A549 (cell line): Measurements from ENCODE around the gene POLR2L. TPM values are rescaled to one million over a fixed set of nuclear protein-coding genes. Genes with fewer than 3 reads are reported as not detected.

Experiments
- ATAC-seq, 2 experiments: fragments of 200-7000 bp in 1 of 2; fragments of >200 bp in 1 of 2; cut with Nextera tagmentation in 1 of 2; cut with Tn5 transposase in 1 of 2; 3 replicates each; pipeline versions ENCODE4 v1.8.0 to v1.9.1; 2018 to 2020; ENCODE audit warnings: mild to moderate bottlenecking in 1 of 2, moderate library complexity in 1 of 2
- CTCF ChIA-PET: fragments of 300-600 bp; sonication (Branson Sonifier 250); formaldehyde crosslinking; extraction: SDS; loops from one replicate; lab custom pipeline; 2021; ENCODE audit warnings: antibody characterized with exemption, inconsistent platforms; lab: Yijun Ruan, JAX
- POLR2A ChIA-PET: fragments of 350-600 bp; formaldehyde crosslinking; extraction: SDS; loops from one replicate; lab custom pipeline; 2021; ENCODE audit warnings: antibody characterized with exemption, inconsistent platforms; lab: Yijun Ruan, JAX
- DNase-seq, 2 experiments: peaks; one replicate each; pipeline versions ENCODE4 v3.0.0 to v3.0.0-alpha.2; 2011 to 2016; ENCODE audit warnings: low read depth in 1 of 2, low spot score in 1 of 2
- FAIRE-seq: peaks from 2 replicates; lab custom pipeline; 2011; peaks lifted over from hg19 to GRCh38; lab: Jason Lieb, UNC
- H3K27ac ChIP-seq, 2 experiments: fragments of >200 bp; sonication (Bioruptor Twin); formaldehyde crosslinking; 3 replicates each; pipeline ENCODE4 v1.5.1; 2016 to 2017
- H3K4me1 ChIP-seq: fragments of >200 bp; sonication (Bioruptor Twin); formaldehyde crosslinking; 3 replicates; pipeline ENCODE4 v1.6.1; 2016
- H3K4me2 ChIP-seq: fragments of >200 bp; sonication (Bioruptor Twin); formaldehyde crosslinking; 3 replicates; pipeline ENCODE4 v1.6.1; 2016
- H3K4me3 ChIP-seq: fragments of >200 bp; sonication (Bioruptor Twin); formaldehyde crosslinking; 3 replicates; pipeline ENCODE4 v1.5.1; 2016
- H3K9me3 ChIP-seq: fragments of >200 bp; sonication (Bioruptor Twin); formaldehyde crosslinking; 3 replicates; pipeline ENCODE4 v1.6.1; 2016
- ATOH8 ChIP-seq: fragments of 250-450 bp; sonication (Bioruptor Pico); IDR thresholded peaks from 2 replicates; pipeline ENCODE4 v1.5.0; 2020; ENCODE audit warnings: low read depth, mild to moderate bottlenecking, moderate library complexity
- CBX8 ChIP-seq: fragments of 200-600 bp; sonication (generic); IDR thresholded peaks from 2 replicates; pipeline ENCODE4 v1.6.1; 2016
- EHMT2 ChIP-seq: fragments of 200-600 bp; sonication (generic); IDR thresholded peaks from 2 replicates; pipeline ENCODE4 v1.6.1; 2016; ENCODE audit warnings: antibody characterized with exemption, low read depth, mild to moderate bottlenecking, moderate library complexity
- FOSB ChIP-seq: fragments of 250-450 bp; sonication (Bioruptor Pico); IDR thresholded peaks from 2 replicates; pipeline ENCODE4 v1.5.0; 2020; ENCODE audit warnings: mild to moderate bottlenecking, moderate library complexity
- FOSL2 ChIP-seq, 2 experiments: fragments of 450-650 bp in 1 of 2; fragments of >200 bp in 1 of 2; sonication (Bioruptor Twin) in 1 of 2; formaldehyde crosslinking; IDR thresholded peaks; 2 replicates each; pipeline versions ENCODE4 v1.5.0 to v1.6.1; 2016 to 2020; ENCODE audit warnings: mild to moderate bottlenecking in 1 of 2, moderate library complexity in 1 of 2
- GATA3 ChIP-seq: IDR thresholded peaks from 2 replicates; pipeline ENCODE4 v1.6.1; 2012; ENCODE audit warnings: borderline replicate concordance
- HEYL ChIP-seq: fragments of 250-450 bp; sonication (Bioruptor Pico); IDR thresholded peaks from 2 replicates; pipeline ENCODE4 v1.8.0; 2021; ENCODE audit warnings: mild to moderate bottlenecking, moderate library complexity
- HMGXB4 ChIP-seq: fragments of 250-450 bp; sonication (Bioruptor Pico); IDR thresholded peaks from 2 replicates; pipeline ENCODE4 v1.5.0; 2021; ENCODE audit warnings: mild to moderate bottlenecking, moderate library complexity, borderline replicate concordance
- HOXA7 ChIP-seq: fragments of 250-450 bp; sonication (Bioruptor Pico); IDR thresholded peaks from 2 replicates; pipeline ENCODE4 v1.5.0; 2020; ENCODE audit warnings: mild to moderate bottlenecking, moderate library complexity
- HOXB5 ChIP-seq: fragments of 250-450 bp; sonication (Bioruptor Pico); IDR thresholded peaks from 2 replicates; pipeline ENCODE4 v1.5.0; 2020; ENCODE audit warnings: mild to moderate bottlenecking, moderate library complexity
- JUN ChIP-seq, 2 experiments: fragments of >200 bp; sonication (Bioruptor Twin); formaldehyde crosslinking; IDR thresholded peaks; 2 replicates in 1 of 2; 3 replicates in 1 of 2; pipeline ENCODE4 v1.6.1; 2016 to 2017
- JUNB ChIP-seq: fragments of >200 bp; sonication (Bioruptor Twin); formaldehyde crosslinking; IDR thresholded peaks from 2 replicates; pipeline ENCODE4 v1.6.1; 2016
- MAX ChIP-seq: IDR thresholded peaks from 2 replicates; pipeline ENCODE4 v1.6.1; 2012
- MYC ChIP-seq: IDR thresholded peaks from 2 replicates; pipeline ENCODE4 v1.6.1; 2012; ENCODE audit warnings: mild to moderate bottlenecking, inconsistent platforms, low read length, improper control_type of control experiment, borderline replicate concordance
- NFE2L2 ChIP-seq: fragments of 150-350 bp; conservative IDR thresholded peaks from 2 replicates; pipeline ENCODE4 v1.6.1; 2014; ENCODE audit warnings: low read length
- POLR2A ChIP-seq: IDR thresholded peaks from 2 replicates; pipeline ENCODE4 v1.6.1; 2012; ENCODE audit warnings: mild to moderate bottlenecking, low read length
- TFCP2L1 ChIP-seq: fragments of 250-450 bp; sonication (Bioruptor Pico); IDR thresholded peaks from 2 replicates; pipeline ENCODE4 v1.5.0; 2021; ENCODE audit warnings: mild to moderate bottlenecking
- ZNF302 ChIP-seq: fragments of 250-450 bp; sonication (Bioruptor Pico); IDR thresholded peaks from 2 replicates; pipeline ENCODE4 v1.9.0; 2021; ENCODE audit warnings: inconsistent platforms, mild to moderate bottlenecking, moderate library complexity
- WGBS: methylation state at CpG from one replicate; pipeline ENCODE4 v1.1.6; 2017; ENCODE audit errors: missing lambda C conversion rate; 5-methylcytosine and 5-hydroxymethylcytosine counted together
- polyA plus RNA-seq, 4 experiments: library from polyadenylated mRNA; depleted of rRNA in 3 of 4; stranded (reverse); fragments of >200 nt; fragmentation: RNase III in 1 of 4; extraction: RNeasy Plus Mini Kit Qiagen cat#74134 plus additional on column Dnase treatment in 1 of 4; gene quantifications; 2 replicates in 3 of 4; 3 replicates in 1 of 4; pipeline ENCODE4 v1.2.3, GENCODE V29; 2011 to 2017
- TF ChIP-seq, protein P1 (sequence below): fragments of 450-650 bp; IDR thresholded peaks from 2 replicates; pipeline ENCODE4 v1.6.1; 2014; ENCODE audit warnings: antibody characterized with exemption

POLR2L gene
- polyA plus RNA-seq, 2 of the 4 experiments (the other 2 are of a cell fraction), result 140 to 773 TPM

GRCh38 chr11:832529-833113, 9.7 kb downstream of the POLR2L start, which contains the start of gene CD151:
Gene CD151, plus strand, starts transcription at chr11:832952. Its CDS starts 3,118 bp downstream, at chr11:836070.
- TF ChIP-seq JUN (IDR thresholded peaks at IDR 0.05) (peak; percentile 3 to 87; a peak in 2 of 5 replicates), MAX (0 out of 2 replicates have a peak, but pooled peaks have one; percentile 28), POLR2A (peak; percentile 37; the same call in 1 of the 2 replicates), HOXB5 (no peak), GATA3 (0 out of 2 replicates have a peak, but pooled peaks have one; percentile 20)
- Histone ChIP-seq H3K9me3 (no peaks in the 10 kb centered on the region), H3K4me3 (peak within 1 kb of the TSS; percentile 86), H3K4me2 (peak within 1 kb of the TSS; percentile 88), H3K27ac (peak within 1 kb of the TSS; percentile 98 to 100), H3K4me1 (peaks cover 56% of the 10 kb centered on the region)
- ChIA-PET CTCF (interaction anchor here (0.8 to 1.4 kb wide), 2 partner anchors 10 to 12 kb away, joined by 4 read pairs; no protein-coding TSS in a partner anchor), POLR2A (interaction anchor here (1.2 to 5.1 kb wide), 4 partner anchors 11 to 23 kb away, joined by 3 to 52 read pairs (median 34); partner anchors contain the start of genes PNPLA2, POLR2L, RPLP2 and TSPAN4)
- WGBS, result 0% methylated on average over 2 of the region's 67 CpGs
- ATAC-seq (peak; percentile 8 to 26), DNase-seq (peak in 1 of 2 experiments; percentile 68), FAIRE-seq (no peak)

GRCh38 chr11:831961-832528, 10.3 kb downstream of the POLR2L start:
- DNase-seq, result no peak
- TF ChIP-seq NFE2L2 (no peak), CBX8 (no peak), ATOH8 (no peak), HOXA7 (CRISPR knock-in tag) (no peak), MYC (no peak), ZNF302 (CRISPR knock-in tag) (no peak), JUNB (no peak), EHMT2 (no peak), HMGXB4 (CRISPR knock-in tag) (no peak), FOSL2 (IDR thresholded peaks at IDR 0.05) (no peak), FOSL2 (CRISPR knock-in tag; IDR thresholded peaks at IDR 0.05) (no peak), FOSB (CRISPR knock-in tag) (no peak)
- H3K27ac ChIP-seq, result peak overlapping the region; percentile 98 to 100
- ATAC-seq, result no peak
- peak overlapping the region; percentile 86 for H3K4me3 ChIP-seq
- WGBS, result 28% methylated on average over 17 of the region's 23 CpGs
- peaks cover 54% of the 10 kb centered on the region for H3K4me1 ChIP-seq
- CTCF ChIA-PET, result interaction anchor here (1.3 to 1.4 kb wide), 2 partner anchors 13 kb away, joined by 4 read pairs; partner anchors contain the start of gene PNPLA2
- POLR2A ChIA-PET, result interaction anchor here (1.2 to 5.1 kb wide), 4 partner anchors 11 to 23 kb away, joined by 3 to 52 read pairs (median 34); partner anchors contain the start of genes PNPLA2, POLR2L, RPLP2 and TSPAN4
- no peak for FAIRE-seq
- H3K4me2 ChIP-seq, result peak overlapping the region; percentile 88
- no peaks in the 10 kb centered on the region for H3K9me3 ChIP-seq

DNA sequence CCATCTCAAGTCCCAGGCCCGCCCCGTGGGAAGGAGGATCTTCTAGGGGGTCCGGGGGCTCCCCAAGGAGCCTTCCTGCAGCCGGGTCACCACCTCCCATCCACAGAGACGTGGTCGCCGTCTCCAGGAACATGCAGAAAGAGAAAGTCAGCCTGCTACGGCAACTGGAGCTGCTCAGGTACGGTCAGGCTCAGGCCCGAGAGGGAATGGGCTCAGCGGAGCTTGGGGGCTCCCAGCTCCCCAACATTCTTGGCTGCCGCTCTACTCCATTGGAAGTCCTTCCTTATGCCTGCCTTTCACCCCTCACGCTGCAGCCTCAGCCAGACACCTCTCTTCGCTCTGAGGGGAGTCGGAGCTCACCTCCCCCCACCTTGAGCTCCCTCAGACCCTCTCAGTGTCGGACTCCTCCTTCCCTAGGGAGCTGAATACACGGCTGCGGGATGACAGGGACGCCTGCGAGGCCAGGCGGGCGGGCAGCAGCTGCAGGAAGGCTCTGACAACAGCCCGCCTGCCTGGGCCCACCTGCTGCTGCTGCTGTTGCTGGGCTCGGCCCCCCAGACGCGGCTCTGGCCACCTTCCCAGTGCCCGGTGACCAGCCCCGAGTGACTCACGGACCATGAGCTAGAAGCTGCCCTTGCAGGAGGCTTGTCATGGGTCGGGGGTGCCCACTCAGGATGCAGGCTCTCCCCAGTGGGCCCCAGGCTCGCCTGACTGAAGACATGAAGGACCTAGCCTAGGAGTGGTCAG, 11.0 kb downstream of the POLR2L start:
- Histone ChIP-seq H3K4me1 (peaks cover 53% of the 10 kb centered on the region), H3K9me3 (no peaks in the 10 kb centered on the region), H3K4me3 (peak overlapping the region; percentile 86), H3K4me2 (peak overlapping the region; percentile 88), H3K27ac (peak overlapping the region; percentile 98 to 100)
- no peak for ATAC-seq
- TF ChIP-seq HEYL (CRISPR knock-in tag) (no peak), NFE2L2 (no peak), FOSL2 (IDR thresholded peaks at IDR 0.05) (no peak), FOSL2 (CRISPR knock-in tag; IDR thresholded peaks at IDR 0.05) (peak; percentile 48), TFCP2L1 (CRISPR knock-in tag) (no peak)
- TF ChIP-seq, protein P1, sequence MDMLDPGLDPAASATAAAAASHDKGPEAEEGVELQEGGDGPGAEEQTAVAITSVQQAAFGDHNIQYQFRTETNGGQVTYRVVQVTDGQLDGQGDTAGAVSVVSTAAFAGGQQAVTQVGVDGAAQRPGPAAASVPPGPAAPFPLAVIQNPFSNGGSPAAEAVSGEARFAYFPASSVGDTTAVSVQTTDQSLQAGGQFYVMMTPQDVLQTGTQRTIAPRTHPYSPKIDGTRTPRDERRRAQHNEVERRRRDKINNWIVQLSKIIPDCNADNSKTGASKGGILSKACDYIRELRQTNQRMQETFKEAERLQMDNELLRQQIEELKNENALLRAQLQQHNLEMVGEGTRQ, result no peak
- ChIA-PET POLR2A (interaction anchor here (4.7 to 5.1 kb wide), 2 partner anchors 12 kb away, joined by 47 to 52 read pairs; partner anchors contain the start of genes PNPLA2, POLR2L and TSPAN4), CTCF (interaction anchor here (1.0 to 1.4 kb wide), 3 partner anchors 8 to 14 kb away, joined by 3 to 4 read pairs (median 4); partner anchors contain the start of gene PNPLA2)
- DNase-seq, result no peak
- 69% methylated on average over 17 of the region's 31 CpGs for WGBS
- no peak for FAIRE-seq
